ENCODE data around the gene PNMA6E.
"Not testable (repeated sequence)": the region's sequence is repeated elsewhere in the genome, so short reads cannot be mapped to it uniquely, and the experiment has no call there.

The PNMA6E gene

GRCh38 chrX:153395613-153396319 is 5.4 kb downstream of the PNMA6E start:
- Histone ChIP-seq H3K9ac (ENCODE audit: low read length) (no peak overlapping the region), H3K27ac (ENCODE audit: low read length) (no peak overlapping the region), H4K20me1 (ENCODE audit: insufficient read depth, low read length) (no peaks in the 10 kb centered on the region), H3K4me2 (ENCODE audit: low read depth, low read length) (no peak overlapping the region; the same call in 1 of the 2 replicates), H3K79me2 (ENCODE audit: low read length) (no peaks in the 10 kb centered on the region), H3K27me3 (replicated peaks; ENCODE audit: insufficient read depth, low read length) (no peaks in the 10 kb centered on the region; the same call in 1 of the 2 replicates), H3K9me2 (replicated peaks; ENCODE audit: insufficient read depth, low read length) (no peaks in the 10 kb centered on the region), H3K36me3 (replicated peaks; ENCODE audit: insufficient read depth, low read length) (no peaks in the 10 kb centered on the region), H3F3A (ENCODE audit: insufficient read depth, low read length) (no peaks in the 10 kb centered on the region), H3K4me1 (ENCODE audit: low read length) (no peaks in the 10 kb centered on the region; the same call in 1 of the 2 replicates), H3K9me3 (replicated peaks; ENCODE audit: insufficient read depth, low read length) (no peaks in the 10 kb centered on the region), H2AFZ (ENCODE audit: low read length) (no peak overlapping the region), H3K4me3 (ENCODE audit: low read length) (no peak overlapping the region)
- peak; percentile 31 for DNase-seq
- TF ChIP-seq EZH2 (optimal IDR thresholded peaks at IDR 0.05; ENCODE audit: low read depth, low read length) (no peak), EZH2phosphoT487 (IDR thresholded peaks at IDR 0.05; ENCODE audit: low read length) (no peak)
- TF ChIP-seq, protein P1, sequence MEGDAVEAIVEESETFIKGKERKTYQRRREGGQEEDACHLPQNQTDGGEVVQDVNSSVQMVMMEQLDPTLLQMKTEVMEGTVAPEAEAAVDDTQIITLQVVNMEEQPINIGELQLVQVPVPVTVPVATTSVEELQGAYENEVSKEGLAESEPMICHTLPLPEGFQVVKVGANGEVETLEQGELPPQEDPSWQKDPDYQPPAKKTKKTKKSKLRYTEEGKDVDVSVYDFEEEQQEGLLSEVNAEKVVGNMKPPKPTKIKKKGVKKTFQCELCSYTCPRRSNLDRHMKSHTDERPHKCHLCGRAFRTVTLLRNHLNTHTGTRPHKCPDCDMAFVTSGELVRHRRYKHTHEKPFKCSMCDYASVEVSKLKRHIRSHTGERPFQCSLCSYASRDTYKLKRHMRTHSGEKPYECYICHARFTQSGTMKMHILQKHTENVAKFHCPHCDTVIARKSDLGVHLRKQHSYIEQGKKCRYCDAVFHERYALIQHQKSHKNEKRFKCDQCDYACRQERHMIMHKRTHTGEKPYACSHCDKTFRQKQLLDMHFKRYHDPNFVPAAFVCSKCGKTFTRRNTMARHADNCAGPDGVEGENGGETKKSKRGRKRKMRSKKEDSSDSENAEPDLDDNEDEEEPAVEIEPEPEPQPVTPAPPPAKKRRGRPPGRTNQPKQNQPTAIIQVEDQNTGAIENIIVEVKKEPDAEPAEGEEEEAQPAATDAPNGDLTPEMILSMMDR (IDR thresholded peaks at IDR 0.05; ENCODE audit: low read length): no peak

DNA sequence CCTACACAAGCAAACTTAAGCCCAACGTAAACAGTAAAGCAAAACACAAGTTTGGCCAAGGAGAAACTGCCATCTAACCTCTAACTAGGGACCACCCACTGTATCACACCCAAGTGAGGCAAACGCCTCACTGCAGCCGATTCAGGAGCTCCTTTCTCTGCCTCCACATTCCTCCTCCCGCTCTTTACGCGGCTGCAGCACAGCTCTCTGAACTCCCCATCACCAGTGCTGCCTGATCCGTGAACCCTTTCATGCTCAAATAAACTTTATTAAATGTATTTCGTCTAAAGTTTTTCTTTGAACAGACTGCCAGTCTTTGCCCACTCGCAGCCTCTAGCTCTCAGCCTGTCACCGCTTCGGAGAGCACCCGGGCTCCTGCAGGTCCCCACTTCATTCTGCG is 6.5 kb downstream of the PNMA6E start:
- Histone ChIP-seq H3K4me1 (ENCODE audit: low read length) (no peaks in the 10 kb centered on the region; the same call in 1 of the 2 replicates), H3K27ac (ENCODE audit: low read length) (no peak overlapping the region), H3K4me2 (ENCODE audit: low read depth, low read length) (no peak overlapping the region), H3K9ac (ENCODE audit: low read length) (no peak overlapping the region), H3K9me2 (replicated peaks; ENCODE audit: insufficient read depth, low read length) (no peaks in the 10 kb centered on the region), H4K20me1 (ENCODE audit: insufficient read depth, low read length) (no peaks in the 10 kb centered on the region), H3K36me3 (replicated peaks; ENCODE audit: insufficient read depth, low read length) (no peaks in the 10 kb centered on the region), H3K4me3 (ENCODE audit: low read length) (no peak overlapping the region), H3K9me3 (replicated peaks; ENCODE audit: insufficient read depth, low read length) (no peaks in the 10 kb centered on the region), H3F3A (ENCODE audit: insufficient read depth, low read length) (no peaks in the 10 kb centered on the region), H3K79me2 (ENCODE audit: low read length) (no peaks in the 10 kb centered on the region), H2AFZ (ENCODE audit: low read length) (no peak overlapping the region), H3K27me3 (replicated peaks; ENCODE audit: insufficient read depth, low read length) (no peaks in the 10 kb centered on the region; the same call in 1 of the 2 replicates)
- TF ChIP-seq EZH2phosphoT487 (IDR thresholded peaks at IDR 0.05; ENCODE audit: low read length) (no peak), EZH2 (optimal IDR thresholded peaks at IDR 0.05; ENCODE audit: low read depth, low read length) (no peak)
- TF ChIP-seq, protein P1 (IDR thresholded peaks at IDR 0.05; ENCODE audit: low read length): no peak
- DNase-seq: no peak

GRCh38 chrX:153392642-153393321 is 8.4 kb downstream of the PNMA6E start:
- Histone ChIP-seq H3K27ac (ENCODE audit: low read length) (no peak overlapping the region), H3K79me2 (ENCODE audit: low read length) (no peaks in the 10 kb centered on the region), H3K9me3 (replicated peaks; ENCODE audit: insufficient read depth, low read length) (no peaks in the 10 kb centered on the region), H3F3A (ENCODE audit: insufficient read depth, low read length) (no peaks in the 10 kb centered on the region), H3K4me1 (ENCODE audit: low read length) (no peaks in the 10 kb centered on the region), H3K9ac (ENCODE audit: low read length) (no peak overlapping the region), H3K27me3 (replicated peaks; ENCODE audit: insufficient read depth, low read length) (no peaks in the 10 kb centered on the region), H3K4me2 (ENCODE audit: low read depth, low read length) (no peak overlapping the region), H3K9me2 (replicated peaks; ENCODE audit: insufficient read depth, low read length) (no peaks in the 10 kb centered on the region), H3K4me3 (ENCODE audit: low read length) (no peak overlapping the region), H4K20me1 (ENCODE audit: insufficient read depth, low read length) (no peaks in the 10 kb centered on the region), H2AFZ (ENCODE audit: low read length) (no peak overlapping the region), H3K36me3 (replicated peaks; ENCODE audit: insufficient read depth, low read length) (no peaks in the 10 kb centered on the region)
- TF ChIP-seq, protein P1 (IDR thresholded peaks at IDR 0.05; ENCODE audit: low read length): no peak
- TF ChIP-seq EZH2 (optimal IDR thresholded peaks at IDR 0.05; ENCODE audit: low read depth, low read length) (no peak), EZH2phosphoT487 (IDR thresholded peaks at IDR 0.05; ENCODE audit: low read length) (no peak)
- no peak for DNase-seq

- H2AFZ ChIP-seq (ENCODE audit: low read length); H3K36me3 ChIP-seq (replicated peaks; ENCODE audit: insufficient read depth, low read length); H3K4me1 ChIP-seq (ENCODE audit: low read length); H3K4me2 ChIP-seq (ENCODE audit: low read depth, low read length); H3F3A ChIP-seq (ENCODE audit: insufficient read depth, low read length); DNase-seq; H4K20me1 ChIP-seq (ENCODE audit: insufficient read depth, low read length); H3K79me2 ChIP-seq (ENCODE audit: low read length); H3K9me2 ChIP-seq (replicated peaks; ENCODE audit: insufficient read depth, low read length); H3K27me3 ChIP-seq (replicated peaks; ENCODE audit: insufficient read depth, low read length); H3K27ac ChIP-seq (ENCODE audit: low read length); H3K4me3 ChIP-seq (ENCODE audit: low read length); H3K9ac ChIP-seq (ENCODE audit: low read length); H3K9me3 ChIP-seq (replicated peaks; ENCODE audit: insufficient read depth, low read length): not testable (repeated sequence)
These were observed 11.7 kb downstream of the PNMA6E start for GRCh38 chrX:153389460-153389768.

Data from MM.1S (cell line).